Endothelial cell of umbilical vein (primary cell): ENCODE measurements around the gene DENND4C. TPM values are rescaled to one million over a fixed set of nuclear protein-coding genes. Genes with fewer than 3 reads are reported as not detected.
A peak's percentile ranks its signal among the peaks of the same experiment; 100 is the strongest.

Experiments used
- BruUV-seq: library from RNA; stranded (reverse); fragments of 400-500 nt; replicated peaks from 2 replicates; lab custom pipeline; 2021; lab: Mats Ljungman, UMichigan
- CTCF ChIA-PET: fragments of 300-600, 350-600 bp; sonication (Branson Sonifier 250); formaldehyde crosslinking; loops from one replicate; lab custom pipeline; 2021; ENCODE audit warnings: antibody characterized with exemption, inconsistent platforms; lab: Charles Lee
- POLR2A ChIA-PET: fragments of 300-600, 350-600 bp; sonication (Branson Sonifier 250); formaldehyde crosslinking; loops from one replicate; lab custom pipeline; 2021; ENCODE audit warnings: antibody characterized with exemption, inconsistent platforms; lab: Charles Lee
- DNase-seq: peaks from one replicate; pipeline ENCODE4 v3.0.0-alpha.2; 2011; ENCODE audit warnings: low read depth, low spot score
- FAIRE-seq: peaks from 2 replicates; lab custom pipeline; 2011; peaks lifted over from hg19 to GRCh38; lab: Jason Lieb, UNC
- H2AFZ ChIP-seq: 2 replicates; pipeline ENCODE4 v1.6.0; 2012; ENCODE audit warnings: low read depth, low read length, control low read depth, inconsistent platforms
- H3K27ac ChIP-seq: 2 replicates; pipeline ENCODE4 v1.5.1; 2011; ENCODE audit warnings: low read depth, mild to moderate bottlenecking, control low read depth, low read length, moderate library complexity; ENCODE audit not compliant: insufficient read depth
- H3K27me3 ChIP-seq, 2 experiments: 2 replicates each; pipeline versions ENCODE4 v1.6.0 to v1.6.1; 2011; ENCODE audit warnings: low read length in 2 of 2, mixed read lengths in 1 of 2; ENCODE audit not compliant: control insufficient read depth in 2 of 2, insufficient read depth in 2 of 2
- H3K36me3 ChIP-seq, 2 experiments: 2 replicates in 1 of 2; 3 replicates in 1 of 2; pipeline ENCODE4 v1.5.1; 2011; ENCODE audit warnings: low read length in 2 of 2, mild to moderate bottlenecking in 1 of 2, moderate library complexity in 1 of 2; ENCODE audit not compliant: control insufficient read depth in 2 of 2, insufficient read depth in 2 of 2; ENCODE audit errors: extremely low read depth in 1 of 2
- H3K4me1 ChIP-seq: 3 replicates; pipeline ENCODE4 v1.5.1; 2011; ENCODE audit warnings: mild to moderate bottlenecking, low read length; ENCODE audit not compliant: control insufficient read depth, insufficient read depth; ENCODE audit errors: extremely low read depth
- H3K4me2 ChIP-seq: 2 replicates; pipeline ENCODE4 v1.6.1; 2011; ENCODE audit warnings: low read length, control low read depth, mixed read lengths; ENCODE audit not compliant: insufficient read depth
- H3K4me3 ChIP-seq, 3 experiments: fragments of 200-600 bp in 1 of 3; sonication (generic), shearing (Covaris generic) in 1 of 3; replicated peaks in 1 of 3; 2 replicates each; pipeline ENCODE4 v1.5.1; 2011 to 2016; ENCODE audit warnings: control low read depth in 3 of 3, low read length in 3 of 3, mild to moderate bottlenecking in 2 of 3, inconsistent platforms in 1 of 3, low read depth in 1 of 3, moderate library complexity in 1 of 3; ENCODE audit not compliant: insufficient read depth in 1 of 3
- H3K79me2 ChIP-seq: 2 replicates; pipeline ENCODE4 v1.6.0; 2012; ENCODE audit warnings: low read length, inconsistent platforms; ENCODE audit not compliant: control insufficient read depth, insufficient read depth
- H3K9ac ChIP-seq: replicated peaks from 2 replicates; pipeline ENCODE3; 2011; ENCODE audit warnings: low read length, control low read depth; ENCODE audit not compliant: insufficient read depth; ENCODE audit errors: extremely low read depth
- H3K9me1 ChIP-seq: replicated peaks from 3 replicates; pipeline ENCODE4 v1.6.0; 2011; ENCODE audit warnings: mild to moderate bottlenecking, low read length; ENCODE audit not compliant: control insufficient read depth, insufficient read depth; ENCODE audit errors: extremely low read depth
- H3K9me3 ChIP-seq: replicated peaks from 2 replicates; pipeline ENCODE4 v1.5.1; 2012; ENCODE audit warnings: low read length, inconsistent platforms; ENCODE audit not compliant: control insufficient read depth, insufficient read depth
- H4K20me1 ChIP-seq: replicated peaks from 2 replicates; pipeline ENCODE3; 2011; ENCODE audit warnings: mild to moderate bottlenecking, low read length; ENCODE audit not compliant: control insufficient read depth, insufficient read depth; ENCODE audit errors: extremely low read depth
- EZH2 ChIP-seq: IDR thresholded peaks from 2 replicates; pipeline ENCODE4 v1.6.1; 2012; ENCODE audit warnings: borderline replicate concordance, low read depth, mild to moderate bottlenecking, moderate library complexity, low read length, inconsistent platforms; ENCODE audit not compliant: severe bottlenecking
- FOS ChIP-seq: IDR thresholded peaks from 2 replicates; pipeline ENCODE4 v1.6.1; 2011; ENCODE audit warnings: mild to moderate bottlenecking, low read length, moderate library complexity, borderline replicate concordance; ENCODE audit not compliant: insufficient read depth
- GATA2 ChIP-seq: IDR thresholded peaks from 2 replicates; pipeline ENCODE4 v1.7.0; 2011; ENCODE audit warnings: low read depth, mild to moderate bottlenecking, moderate library complexity, mixed read lengths, low read length; ENCODE audit not compliant: insufficient read length, insufficient read depth
- JUN ChIP-seq: IDR thresholded peaks from 2 replicates; pipeline ENCODE4 v1.6.1; 2011; ENCODE audit warnings: borderline replicate concordance, low read depth; ENCODE audit not compliant: insufficient read length, insufficient read depth
- MAX ChIP-seq: IDR thresholded peaks from 2 replicates; pipeline ENCODE4 v1.6.1; 2011; ENCODE audit not compliant: insufficient read depth, insufficient read length
- MYC ChIP-seq: IDR thresholded peaks from one replicate; pipeline ENCODE4 v1.6.1; 2011; ENCODE audit warnings: mild to moderate bottlenecking, low read depth, low read length
- POLR2A ChIP-seq: IDR thresholded peaks from 2 replicates; pipeline ENCODE4 v1.6.1; 2012; ENCODE audit warnings: low read depth, mild to moderate bottlenecking, control low read depth, low read length
- POLR2AphosphoS5 ChIP-seq: IDR thresholded peaks from 2 replicates; pipeline ENCODE4 v1.6.1; 2012; ENCODE audit warnings: low read depth, mild to moderate bottlenecking, control low read depth, low read length, moderate library complexity; ENCODE audit not compliant: insufficient read depth
- dilution Hi-C: fragments of 300-500 bp; cut with MboI; formaldehyde crosslinking; loops from one replicate; pipeline ENCODE4 v1.15.0; 2019; ENCODE audit warnings: low sequenced_read_pairs; ENCODE audit not compliant: extremely low pct_ligation_motif_present
- intact Hi-C: fragments of 100-400 bp; cut with micrococcal nuclease; formaldehyde crosslinking; loops from one replicate; pipeline ENCODE4 v1.10.0; 2022
- polyA plus RNA-seq, 4 experiments: library from polyadenylated mRNA; depleted of rRNA in 3 of 4; stranded (reverse) in 3 of 4; unstranded in 1 of 4; fragments of >200 nt; gene quantifications; 2 replicates each; pipeline versions ENCODE4 v1.2.1 to v1.2.3, GENCODE V29; 2011 to 2012; ENCODE audit warnings: missing spikeins in 1 of 4
- total RNA-seq: library from RNA; stranded (reverse); gene quantifications from 2 replicates; pipeline ENCODE4 v1.2.3, GENCODE V29; 2021

Gene DENND4C
- total and polyA plus RNA-seq, 2 donors (not counting 3 experiments of a cell fraction or from before 2014, with no cell fraction given): 9.6 to 36.8 TPM

- no peaks in the 10 kb centered on the region for H3K9me3 ChIP-seq
- peak overlapping the region; percentile 73 for H2AFZ ChIP-seq
- no peaks in the 10 kb centered on the region for H4K20me1 ChIP-seq
- TF ChIP-seq MAX: no peak
- TF ChIP-seq GATA2: no peak
- peak; percentile 40 for TF ChIP-seq JUN
- TF ChIP-seq POLR2A: no peak
- TF ChIP-seq MYC: no peak
- TF ChIP-seq POLR2AphosphoS5: no peak
- no peak for TF ChIP-seq EZH2
- no peak for TF ChIP-seq FOS
- FAIRE-seq: peak; percentile 88
- ChIA-PET CTCF (interaction anchor here (0.6 to 1.4 kb wide), 5 partner anchors 8 to 78 kb away, joined by 3 to 7 read pairs (median 4); no protein-coding TSS in a partner anchor), POLR2A (no interaction called here)
- peak overlapping the region; percentile 57 for H3K9ac ChIP-seq
- intact Hi-C loops (loop anchor here (1.0 kb wide), 2 partner anchors 23 to 45 kb away; partner anchors contain the start of gene ACER2), dilution Hi-C loops (no loop called here)
- H3K9me1 ChIP-seq: no peaks in the 10 kb centered on the region
- peaks cover 23% of the 10 kb centered on the region for H3K4me1 ChIP-seq
- H3K27ac ChIP-seq: peak overlapping the region; percentile 77
- peak overlapping the region; percentile 93 for H3K4me2 ChIP-seq
- BruUV-seq: no TSS peak
- no peaks in the 10 kb centered on the region for H3K79me2 ChIP-seq
- no peaks in the 10 kb centered on the region for H3K36me3 ChIP-seq
- DNase-seq: peak; percentile 92
- H3K4me3 ChIP-seq: peak overlapping the region in 2 of 3 experiments; percentile 19 to 50
- no peaks in the 10 kb centered on the region for H3K27me3 ChIP-seq
Observed at GRCh38 chr9:19386502-19387044, 156.1 kb downstream of the DENND4C start.
